A549 (cell line): ENCODE data around the gene CDK14. TPM values are rescaled to one million over a fixed set of nuclear protein-coding genes. Genes with fewer than 3 reads are reported as not detected.
A peak's percentile ranks its signal among the peaks of the same experiment; 100 is the strongest.

Experiments
- ATAC-seq, 2 experiments: fragments of 200-7000 bp in 1 of 2; fragments of >200 bp in 1 of 2; cut with Nextera tagmentation in 1 of 2; cut with Tn5 transposase in 1 of 2; 3 replicates each; pipeline versions ENCODE4 v1.8.0 to v1.9.1; 2018 to 2020; ENCODE audit warnings: mild to moderate bottlenecking in 1 of 2, moderate library complexity in 1 of 2
- CTCF ChIA-PET: fragments of 300-600 bp; sonication (Branson Sonifier 250); formaldehyde crosslinking; extraction: SDS; loops from one replicate; lab custom pipeline; 2021; ENCODE audit warnings: antibody characterized with exemption, inconsistent platforms; lab: Yijun Ruan, JAX
- POLR2A ChIA-PET: fragments of 350-600 bp; formaldehyde crosslinking; extraction: SDS; loops from one replicate; lab custom pipeline; 2021; ENCODE audit warnings: antibody characterized with exemption, inconsistent platforms; lab: Yijun Ruan, JAX
- DNase-seq, 2 experiments: peaks; one replicate each; pipeline versions ENCODE4 v3.0.0 to v3.0.0-alpha.2; 2011 to 2016; ENCODE audit warnings: low read depth in 1 of 2, low spot score in 1 of 2
- FAIRE-seq: peaks from 2 replicates; lab custom pipeline; 2011; peaks lifted over from hg19 to GRCh38; lab: Jason Lieb, UNC
- H3K27ac ChIP-seq, 2 experiments: fragments of >200 bp; sonication (Bioruptor Twin); formaldehyde crosslinking; 3 replicates each; pipeline ENCODE4 v1.5.1; 2016 to 2017
- H3K4me1 ChIP-seq: fragments of >200 bp; sonication (Bioruptor Twin); formaldehyde crosslinking; 3 replicates; pipeline ENCODE4 v1.6.1; 2016
- H3K4me2 ChIP-seq: fragments of >200 bp; sonication (Bioruptor Twin); formaldehyde crosslinking; 3 replicates; pipeline ENCODE4 v1.6.1; 2016
- H3K4me3 ChIP-seq: fragments of >200 bp; sonication (Bioruptor Twin); formaldehyde crosslinking; 3 replicates; pipeline ENCODE4 v1.5.1; 2016
- H3K9me3 ChIP-seq: fragments of >200 bp; sonication (Bioruptor Twin); formaldehyde crosslinking; 3 replicates; pipeline ENCODE4 v1.6.1; 2016
- BHLHE40 ChIP-seq: IDR thresholded peaks from 2 replicates; pipeline ENCODE4 v1.6.1; 2012; ENCODE audit warnings: low read depth, low read length, inconsistent platforms
- CBX8 ChIP-seq: fragments of 200-600 bp; sonication (generic); IDR thresholded peaks from 2 replicates; pipeline ENCODE4 v1.6.1; 2016
- CHD4 ChIP-seq: fragments of 200-600 bp; sonication (generic); IDR thresholded peaks from 2 replicates; pipeline ENCODE4 v1.6.1; 2016; ENCODE audit warnings: antibody characterized with exemption, mild to moderate bottlenecking, borderline replicate concordance
- FOSB ChIP-seq: fragments of 250-450 bp; sonication (Bioruptor Pico); IDR thresholded peaks from 2 replicates; pipeline ENCODE4 v1.5.0; 2020; ENCODE audit warnings: mild to moderate bottlenecking, moderate library complexity
- FOSL2 ChIP-seq, 2 experiments: fragments of 450-650 bp in 1 of 2; fragments of >200 bp in 1 of 2; sonication (Bioruptor Twin) in 1 of 2; formaldehyde crosslinking; IDR thresholded peaks; 2 replicates each; pipeline versions ENCODE4 v1.5.0 to v1.6.1; 2016 to 2020; ENCODE audit warnings: mild to moderate bottlenecking in 1 of 2, moderate library complexity in 1 of 2
- GATA3 ChIP-seq: IDR thresholded peaks from 2 replicates; pipeline ENCODE4 v1.6.1; 2012; ENCODE audit warnings: borderline replicate concordance
- HOXB5 ChIP-seq: fragments of 250-450 bp; sonication (Bioruptor Pico); IDR thresholded peaks from 2 replicates; pipeline ENCODE4 v1.5.0; 2020; ENCODE audit warnings: mild to moderate bottlenecking, moderate library complexity
- JUN ChIP-seq, 2 experiments: fragments of >200 bp; sonication (Bioruptor Twin); formaldehyde crosslinking; IDR thresholded peaks; 2 replicates in 1 of 2; 3 replicates in 1 of 2; pipeline ENCODE4 v1.6.1; 2016 to 2017
- MAZ ChIP-seq: fragments of 150-350 bp; IDR thresholded peaks from 2 replicates; pipeline ENCODE4 v1.6.1; 2014; ENCODE audit warnings: antibody characterized with exemption, low read depth, low read length, borderline replicate concordance
- MYC ChIP-seq: IDR thresholded peaks from 2 replicates; pipeline ENCODE4 v1.6.1; 2012; ENCODE audit warnings: mild to moderate bottlenecking, inconsistent platforms, low read length, improper control_type of control experiment, borderline replicate concordance
- NFE2L2 ChIP-seq: fragments of 150-350 bp; conservative IDR thresholded peaks from 2 replicates; pipeline ENCODE4 v1.6.1; 2014; ENCODE audit warnings: low read length
- NR3C1 ChIP-seq: fragments of >200 bp; sonication (Bioruptor Twin); formaldehyde crosslinking; IDR thresholded peaks from 3 replicates; pipeline ENCODE4 v1.6.1; 2017
- POLR2A ChIP-seq: IDR thresholded peaks from 2 replicates; pipeline ENCODE4 v1.6.1; 2012; ENCODE audit warnings: mild to moderate bottlenecking, low read length
- RAD21 ChIP-seq, 2 experiments: fragments of >200 bp in 1 of 2; sonication (Bioruptor Twin) in 1 of 2; formaldehyde crosslinking in 1 of 2; IDR thresholded peaks in 1 of 2; conservative IDR thresholded peaks in 1 of 2; 2 replicates in 1 of 2; 3 replicates in 1 of 2; pipeline ENCODE4 v1.6.1; 2012 to 2018; ENCODE audit warnings: inconsistent platforms in 1 of 2
- SMC3 ChIP-seq: fragments of >200 bp; sonication (Bioruptor Twin); formaldehyde crosslinking; IDR thresholded peaks from 3 replicates; pipeline ENCODE4 v1.6.1; 2018; ENCODE audit warnings: inconsistent platforms
- TFCP2L1 ChIP-seq: fragments of 250-450 bp; sonication (Bioruptor Pico); IDR thresholded peaks from 2 replicates; pipeline ENCODE4 v1.5.0; 2021; ENCODE audit warnings: mild to moderate bottlenecking
- ZSCAN20 ChIP-seq: fragments of 250-450 bp; sonication (Bioruptor Pico); IDR thresholded peaks from 2 replicates; pipeline ENCODE4 v1.8.0; 2022; ENCODE audit warnings: mild to moderate bottlenecking, moderate library complexity
- WGBS: methylation state at CpG from one replicate; pipeline ENCODE4 v1.1.6; 2017; ENCODE audit errors: missing lambda C conversion rate; 5-methylcytosine and 5-hydroxymethylcytosine counted together
- polyA minus RNA-seq: library from RNA; depleted of rRNA, polyadenylated mRNA; stranded (reverse); fragments of >200 nt; gene quantifications from 2 replicates; pipeline ENCODE4 v1.2.3, GENCODE V29; 2011; rRNA and poly(A)+ RNA removed
- polyA plus RNA-seq, 4 experiments: library from polyadenylated mRNA; depleted of rRNA in 3 of 4; stranded (reverse); fragments of >200 nt; fragmentation: RNase III in 1 of 4; extraction: RNeasy Plus Mini Kit Qiagen cat#74134 plus additional on column Dnase treatment in 1 of 4; gene quantifications; 2 replicates in 3 of 4; 3 replicates in 1 of 4; pipeline ENCODE4 v1.2.3, GENCODE V29; 2011 to 2017
- TF ChIP-seq, protein P1 (sequence below): fragments of >200 bp; sonication (Bioruptor Twin); formaldehyde crosslinking; IDR thresholded peaks from 3 replicates; pipeline ENCODE4 v1.5.1; 2016
- TF ChIP-seq, protein P2 (sequence below): IDR thresholded peaks from 2 replicates; pipeline ENCODE4 v1.6.1; 2012
- TF ChIP-seq, protein P3 (sequence below): IDR thresholded peaks from 2 replicates; pipeline ENCODE4 v1.6.1; 2012; ENCODE audit warnings: low read depth, borderline replicate concordance
- TF ChIP-seq, protein P4 (sequence below): fragments of 250-450 bp; sonication (Bioruptor Pico); IDR thresholded peaks from 2 replicates; pipeline ENCODE4 v1.5.0; 2020; ENCODE audit warnings: low read depth, mild to moderate bottlenecking, moderate library complexity

The CDK14 gene
- polyA plus RNA-seq (2011; rRNA removed) = 0.16 and 0.21 TPM in 2 replicates
- 0.04 and 0.11 TPM in 2 replicates for polyA plus RNA-seq (2012; cell fraction: cytosol; rRNA removed)
- 0.05 TPM in 1 of 2 replicates, not detected in the other for polyA plus RNA-seq (2012; cell fraction: nucleus; rRNA removed)
- 0.07 to 0.23 TPM (median 0.08 TPM) in 3 replicates for polyA plus RNA-seq (2017; fragmentation: RNase III; extraction: RNeasy Plus Mini Kit Qiagen cat#74134 plus additional on column Dnase treatment)
- 0.29 and 0.39 TPM in 2 replicates for polyA minus RNA-seq

DNA sequence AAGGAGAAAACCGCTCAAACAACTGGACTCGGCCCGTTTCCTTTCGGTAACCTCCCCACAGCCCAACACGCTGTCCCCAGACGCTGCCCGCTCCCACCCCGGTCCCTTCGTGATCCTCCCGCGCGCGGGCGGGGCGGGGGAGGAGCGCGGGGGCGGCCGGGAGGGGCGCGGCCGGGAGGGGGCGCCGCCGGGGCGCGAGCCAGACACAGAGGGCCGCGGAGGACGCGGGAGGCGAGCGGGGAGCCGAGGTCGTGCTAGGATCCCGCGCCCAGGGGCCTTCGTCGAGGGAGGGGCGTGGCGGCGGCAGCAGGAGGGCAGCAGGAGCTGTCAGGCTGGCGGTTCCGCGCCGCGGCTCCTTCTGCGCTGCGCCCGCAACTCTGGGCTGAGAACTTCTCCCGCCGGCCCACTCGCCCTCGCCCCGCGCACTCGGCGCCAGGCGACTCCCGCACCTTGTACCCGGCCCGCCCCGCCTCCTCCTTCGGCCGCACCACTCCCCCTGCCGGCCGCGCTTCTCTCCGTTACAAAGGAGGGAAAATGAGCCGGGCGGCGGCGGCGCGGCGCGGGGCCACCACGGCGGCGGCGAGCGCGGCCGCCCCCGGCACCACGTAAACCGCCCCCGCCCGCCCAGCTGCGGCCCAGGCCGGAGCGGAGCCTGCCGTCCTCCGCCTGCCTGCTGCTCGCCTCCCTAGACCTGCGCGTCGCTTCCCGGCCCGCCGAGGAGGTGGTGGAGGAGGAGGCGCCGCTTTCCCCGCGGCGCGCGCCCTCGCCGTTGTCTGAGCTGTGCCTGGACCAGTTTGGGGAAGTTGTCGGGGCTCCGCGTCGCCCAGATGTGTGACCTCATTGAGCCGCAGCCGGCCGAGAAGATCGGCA lies at the start of gene CDK14:
CDK14 (plus strand) TSS at position 521 of the 870 bp plus-strand sequence; CDS start at position 828, 307 bp downstream.
- Histone ChIP-seq H3K4me2 (peak within 1 kb of the TSS; percentile 100), H3K9me3 (no peaks in the 10 kb centered on the region), H3K4me1 (peaks cover 4% of the 10 kb centered on the region; the same call in 2 of the 3 replicates), H3K27ac (peak within 1 kb of the TSS in 1 of 2 experiments; percentile 69; a peak in 3 of 6 replicates), H3K4me3 (peak within 1 kb of the TSS; percentile 57)
- FAIRE-seq (no peak), DNase-seq (peak; percentile 44 to 66), ATAC-seq (peak; percentile 94 to 96)
- TF ChIP-seq RAD21 (conservative IDR thresholded peaks at IDR 0.05 in 1 of 2, IDR thresholded peaks at IDR 0.05 in 1 of 2) = peak in 1 of 2 experiments; percentile 32; a peak in 1 of 5 replicates
- no peak for TF ChIP-seq GATA3
- TF ChIP-seq, protein P1, sequence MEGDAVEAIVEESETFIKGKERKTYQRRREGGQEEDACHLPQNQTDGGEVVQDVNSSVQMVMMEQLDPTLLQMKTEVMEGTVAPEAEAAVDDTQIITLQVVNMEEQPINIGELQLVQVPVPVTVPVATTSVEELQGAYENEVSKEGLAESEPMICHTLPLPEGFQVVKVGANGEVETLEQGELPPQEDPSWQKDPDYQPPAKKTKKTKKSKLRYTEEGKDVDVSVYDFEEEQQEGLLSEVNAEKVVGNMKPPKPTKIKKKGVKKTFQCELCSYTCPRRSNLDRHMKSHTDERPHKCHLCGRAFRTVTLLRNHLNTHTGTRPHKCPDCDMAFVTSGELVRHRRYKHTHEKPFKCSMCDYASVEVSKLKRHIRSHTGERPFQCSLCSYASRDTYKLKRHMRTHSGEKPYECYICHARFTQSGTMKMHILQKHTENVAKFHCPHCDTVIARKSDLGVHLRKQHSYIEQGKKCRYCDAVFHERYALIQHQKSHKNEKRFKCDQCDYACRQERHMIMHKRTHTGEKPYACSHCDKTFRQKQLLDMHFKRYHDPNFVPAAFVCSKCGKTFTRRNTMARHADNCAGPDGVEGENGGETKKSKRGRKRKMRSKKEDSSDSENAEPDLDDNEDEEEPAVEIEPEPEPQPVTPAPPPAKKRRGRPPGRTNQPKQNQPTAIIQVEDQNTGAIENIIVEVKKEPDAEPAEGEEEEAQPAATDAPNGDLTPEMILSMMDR = peak; percentile 50
- TF ChIP-seq SMC3 = peak; percentile 42; the same call in 1 of the 3 replicates
- TF ChIP-seq, protein P2, sequence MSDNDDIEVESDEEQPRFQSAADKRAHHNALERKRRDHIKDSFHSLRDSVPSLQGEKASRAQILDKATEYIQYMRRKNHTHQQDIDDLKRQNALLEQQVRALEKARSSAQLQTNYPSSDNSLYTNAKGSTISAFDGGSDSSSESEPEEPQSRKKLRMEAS = peak; percentile 53; the same call in 1 of the 2 replicates
- TF ChIP-seq, protein P3, sequence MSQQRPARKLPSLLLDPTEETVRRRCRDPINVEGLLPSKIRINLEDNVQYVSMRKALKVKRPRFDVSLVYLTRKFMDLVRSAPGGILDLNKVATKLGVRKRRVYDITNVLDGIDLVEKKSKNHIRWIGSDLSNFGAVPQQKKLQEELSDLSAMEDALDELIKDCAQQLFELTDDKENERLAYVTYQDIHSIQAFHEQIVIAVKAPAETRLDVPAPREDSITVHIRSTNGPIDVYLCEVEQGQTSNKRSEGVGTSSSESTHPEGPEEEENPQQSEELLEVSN = peak; percentile 73
- no peak for TF ChIP-seq CBX8
- no peak for TF ChIP-seq BHLHE40
- no peak for TF ChIP-seq ZSCAN20
- POLR2A ChIA-PET = no interaction called here
- CTCF ChIA-PET = interaction anchor here (0.5 to 1.6 kb wide), 6 partner anchors 9 to 1084 kb away, joined by 3 to 9 read pairs (median 4); no protein-coding TSS in a partner anchor
- WGBS = 2% methylated on average over 42 of the region's 118 CpGs

DNA sequence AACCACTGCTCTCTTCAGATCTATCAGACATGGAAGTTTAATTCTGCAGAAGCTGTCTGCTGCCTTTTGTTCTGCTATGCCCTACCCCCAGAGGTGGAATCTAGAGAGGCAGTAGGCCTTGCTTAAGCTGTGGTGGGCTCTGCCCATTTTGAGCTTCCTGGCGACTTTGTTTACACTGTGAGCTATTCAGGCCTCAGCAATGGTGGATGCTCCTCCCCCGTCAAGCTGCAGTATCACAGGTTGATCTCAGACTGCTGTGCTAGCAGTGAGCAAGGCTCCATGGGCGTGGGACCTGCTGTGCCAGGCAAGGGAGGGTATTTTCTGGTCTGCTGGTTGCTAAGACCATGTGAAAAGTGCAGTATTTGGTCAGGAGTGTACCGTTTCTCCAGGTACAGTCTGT lies 45.1 kb upstream of the CDK14 start:
- Histone ChIP-seq H3K4me2 (no peak overlapping the region), H3K27ac (no peak overlapping the region), H3K9me3 (no peaks in the 10 kb centered on the region), H3K4me3 (no peak overlapping the region), H3K4me1 (no peaks in the 10 kb centered on the region)
- no peak for TF ChIP-seq FOSB (CRISPR knock-in tag)
- TF ChIP-seq POLR2A = no peak
- TF ChIP-seq NFE2L2 = no peak
- no peak for TF ChIP-seq JUN (IDR thresholded peaks at IDR 0.05)
- no peak for TF ChIP-seq CHD4
- no peak for TF ChIP-seq TFCP2L1 (CRISPR knock-in tag)
- no peak for TF ChIP-seq MYC
- TF ChIP-seq MAZ = no peak
- TF ChIP-seq FOSL2 (IDR thresholded peaks at IDR 0.05) = no peak
- TF ChIP-seq FOSL2 (CRISPR knock-in tag; IDR thresholded peaks at IDR 0.05) = no peak
- TF ChIP-seq NR3C1 = no peak
- no peak for TF ChIP-seq HOXB5 (CRISPR knock-in tag)
- TF ChIP-seq, protein P4, sequence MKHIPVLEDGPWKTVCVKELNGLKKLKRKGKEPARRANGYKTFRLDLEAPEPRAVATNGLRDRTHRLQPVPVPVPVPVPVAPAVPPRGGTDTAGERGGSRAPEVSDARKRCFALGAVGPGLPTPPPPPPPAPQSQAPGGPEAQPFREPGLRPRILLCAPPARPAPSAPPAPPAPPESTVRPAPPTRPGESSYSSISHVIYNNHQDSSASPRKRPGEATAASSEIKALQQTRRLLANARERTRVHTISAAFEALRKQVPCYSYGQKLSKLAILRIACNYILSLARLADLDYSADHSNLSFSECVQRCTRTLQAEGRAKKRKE (CRISPR knock-in tag) = no peak
- 5% methylated on average over 4 of the region's 4 CpGs for WGBS
- POLR2A ChIA-PET = no interaction called here
- ATAC-seq (no peak), DNase-seq (no peak), FAIRE-seq (no peak)
- CTCF ChIA-PET = interaction anchor here (0.6 to 1.5 kb wide), 4 partner anchors 10 to 986 kb away, joined by 3 read pairs; no protein-coding TSS in a partner anchor
